HCT116 (cell line): ENCODE data around the gene PTX3.

Source experiments
- CTCF ChIP-seq, 3 experiments: fragments of 200-600 bp in 1 of 3; sonication (generic) in 1 of 3; IDR thresholded peaks in 2 of 3; conservative IDR thresholded peaks in 1 of 3; 2 replicates each; pipeline ENCODE4 v1.5.1; 2012 to 2017; ENCODE audit warnings: low read depth in 2 of 3, low read length in 2 of 3, antibody characterized with exemption in 1 of 3, borderline replicate concordance in 1 of 3, control low read depth in 1 of 3, mild to moderate bottlenecking in 1 of 3, mixed read lengths in 1 of 3, mixed run types in 1 of 3, moderate library complexity in 1 of 3; ENCODE audit not compliant: insufficient read depth in 1 of 3
- JUND ChIP-seq: IDR thresholded peaks from 2 replicates; pipeline ENCODE4 v1.6.1; 2012

GRCh38 chr3:157459706-157460105 is 23.1 kb downstream of the PTX3 start:
- TF ChIP-seq CTCF (IDR thresholded peaks at IDR 0.05 in 2 of 3, conservative IDR thresholded peaks at IDR 0.05 in 1 of 3; ENCODE audit: borderline replicate concordance in 1 of 3, insufficient read depth in 1 of 3, low read depth in 2 of 3, low read length in 2 of 3) (no peak), JUND (no peak)
